SK-N-SH (cell line): Measurements from ENCODE around the gene STXBP6.
"Not testable (repeated sequence)": the region's sequence is repeated elsewhere in the genome, so short reads cannot be mapped to it uniquely, and the experiment has no call there.

Experiments
- CTCF ChIP-seq: fragments of 200-600 bp; sonication (generic); IDR thresholded peaks from 2 replicates; pipeline ENCODE4 v1.6.1; 2017; ENCODE audit warnings: antibody characterized with exemption, mild to moderate bottlenecking, moderate library complexity
- EP300 ChIP-seq, 2 experiments: IDR thresholded peaks; 2 replicates each; pipeline versions ENCODE4 v1.4.0 to v1.6.1; 2012; ENCODE audit warnings: borderline replicate concordance in 1 of 2, low read depth in 1 of 2, low read length in 1 of 2
- EZH2phosphoT487 ChIP-seq: fragments of 200-600 bp; sonication (generic); IDR thresholded peaks from 2 replicates; pipeline ENCODE4 v1.6.1; 2017; ENCODE audit warnings: low read depth, mixed run types, mild to moderate bottlenecking, antibody characterized with exemption, moderate library complexity, borderline replicate concordance
- FOXM1 ChIP-seq: IDR thresholded peaks from 2 replicates; pipeline ENCODE4 v1.4.0; 2012; ENCODE audit warnings: low read depth, mild to moderate bottlenecking
- MAX ChIP-seq: IDR thresholded peaks from 2 replicates; pipeline ENCODE4 v1.4.0; 2012; ENCODE audit warnings: low read depth
- POLR2AphosphoS5 ChIP-seq: IDR thresholded peaks from 2 replicates; pipeline ENCODE4 v1.6.1; 2012; ENCODE audit warnings: low read depth, low read length
- RCOR1 ChIP-seq: fragments of 150-350 bp; IDR thresholded peaks from 2 replicates; pipeline ENCODE4 v1.6.1; 2017; ENCODE audit warnings: antibody characterized with exemption, low read length
- REST ChIP-seq: IDR thresholded peaks from 2 replicates; pipeline ENCODE4 v1.6.1; 2012; ENCODE audit warnings: mild to moderate bottlenecking, low read depth, low read length, moderate library complexity
- TAF1 ChIP-seq: IDR thresholded peaks from 2 replicates; pipeline ENCODE4 v1.6.1; 2012; ENCODE audit warnings: low read depth, mild to moderate bottlenecking, low read length, moderate library complexity, borderline replicate concordance
- TCF12 ChIP-seq: IDR thresholded peaks from 2 replicates; pipeline ENCODE4 v1.4.0; 2012
- USF2 ChIP-seq: fragments of 150-350 bp; IDR thresholded peaks from 2 replicates; pipeline ENCODE4 v1.6.1; 2017; ENCODE audit warnings: antibody characterized with exemption, low read length, low read depth, borderline replicate concordance
- YY1 ChIP-seq: IDR thresholded peaks from 2 replicates; pipeline ENCODE4 v1.4.0; 2012; ENCODE audit warnings: low read depth, mild to moderate bottlenecking

- TF ChIP-seq CTCF; USF2; MAX; TAF1; EP300 (IDR thresholded peaks at IDR 0.05; ENCODE audit: borderline replicate concordance in 1 of 2, low read depth in 1 of 2, low read length in 1 of 2); EZH2phosphoT487; POLR2AphosphoS5; RCOR1; TCF12; FOXM1; YY1; REST: not testable (repeated sequence)
Observed at GRCh38 chr14:24836324-24836723, 213.6 kb downstream of the STXBP6 start.
